Endodermal cell (in vitro differentiated cells): Measurements from ENCODE around the gene SLC4A1AP. TPM values are rescaled to one million over a fixed set of nuclear protein-coding genes. Genes with fewer than 3 reads are reported as not detected.
A peak's percentile ranks its signal among the peaks of the same experiment; 100 is the strongest.

ENCODE experiments used
- DNase-seq: peaks from one replicate; pipeline ENCODE4 v3.0.0-alpha.2; 2017
- H3K27ac ChIP-seq: 2 replicates; pipeline ENCODE4 v1.5.1; 2013; ENCODE audit warnings: mild to moderate bottlenecking, low read depth, low read length, moderate library complexity
- H3K27me3 ChIP-seq: 2 replicates; pipeline ENCODE4 v1.6.1; 2013; ENCODE audit warnings: mild to moderate bottlenecking, low read length, moderate library complexity; ENCODE audit not compliant: insufficient read depth, control insufficient read depth, poor library complexity, severe bottlenecking
- H3K36me3 ChIP-seq: 2 replicates; pipeline ENCODE4 v1.7.0; 2013; ENCODE audit warnings: mild to moderate bottlenecking, low read length, moderate library complexity; ENCODE audit not compliant: control insufficient read depth, insufficient read depth
- H3K4me1 ChIP-seq: one replicate; pipeline ENCODE4 v1.7.0; 2013; ENCODE audit warnings: low read length; ENCODE audit not compliant: control insufficient read depth, insufficient read depth
- H3K4me3 ChIP-seq: 2 replicates; pipeline ENCODE4 v1.5.1; 2013; ENCODE audit warnings: mild to moderate bottlenecking, low read length, moderate library complexity
- H3K9ac ChIP-seq: 2 replicates; pipeline ENCODE4 v1.6.1; 2013; ENCODE audit warnings: mild to moderate bottlenecking, low read length, moderate library complexity; ENCODE audit not compliant: poor library complexity, severe bottlenecking; ENCODE audit errors: extremely low read depth
- H3K9me3 ChIP-seq: 2 replicates; pipeline ENCODE4 v1.6.1; 2013; ENCODE audit warnings: mild to moderate bottlenecking, low read length, moderate library complexity; ENCODE audit not compliant: control insufficient read depth
- H3K27ac Mint-ChIP-seq: 2 replicates; pipeline ENCODE4 v1.8.0; 2020; ENCODE audit warnings: mixed read lengths
- H3K27me3 Mint-ChIP-seq: 2 replicates; pipeline ENCODE4 v1.8.0; 2021; ENCODE audit warnings: mild to moderate bottlenecking, mixed read lengths; ENCODE audit not compliant: insufficient read depth
- H3K36me3 Mint-ChIP-seq: 2 replicates; pipeline ENCODE4 v1.8.0; 2020; ENCODE audit warnings: low read depth, mixed read lengths
- H3K4me1 Mint-ChIP-seq: 2 replicates; pipeline ENCODE4 v1.8.0; 2020; ENCODE audit warnings: mixed read lengths
- H3K4me3 Mint-ChIP-seq: 2 replicates; pipeline ENCODE4 v1.8.0; 2020; ENCODE audit warnings: mild to moderate bottlenecking, moderate library complexity, mixed read lengths
- H3K9me3 Mint-ChIP-seq: 2 replicates; pipeline ENCODE4 v1.8.0; 2020; ENCODE audit warnings: mild to moderate bottlenecking, mixed read lengths
- CTCF ChIP-seq: fragments of 200-600 bp; sonication (generic); conservative IDR thresholded peaks from 2 replicates; pipeline ENCODE4 v1.5.0; 2021; ENCODE audit warnings: antibody characterized with exemption, mild to moderate bottlenecking
- WGBS, 2 experiments: methylation state at CpG; one replicate each; pipeline versions ENCODE4 v1.1.5 to v1.1.7; 2013; ENCODE audit warnings: missing lambda C conversion rate in 2 of 2, mixed read lengths in 1 of 2; ENCODE audit not compliant: insufficient coverage in 1 of 2, insufficient read length in 1 of 2; 5-methylcytosine and 5-hydroxymethylcytosine counted together
- total RNA-seq, 2 donors: library from RNA; stranded (reverse); fragmentation: NEBNext Ultra II Directional in 1 of 2; extraction: Animal tissue kit (Norgen Biotek cat#: 25700) in 1 of 2; gene quantifications; 2 replicates in 1 of 2; 3 replicates in 1 of 2; pipeline ENCODE4 v1.2.1, GENCODE V29; 2021

SLC4A1AP gene
- total RNA-seq, 2 donors from 2014 or later, result 24.7 to 24.9 TPM

- no peak overlapping the region for H3K4me3 Mint-ChIP-seq
- no peak for DNase-seq
- H3K9me3 ChIP-seq, result no peaks in the 10 kb centered on the region
- 85% methylated on average over 3 of the region's 3 CpGs; no CpG with 5 or more reads in 1 of the 2 experiments for WGBS, 2 experiments
- no peak overlapping the region for H3K4me3 ChIP-seq
- no peaks in the 10 kb centered on the region for H3K36me3 Mint-ChIP-seq
- no peaks in the 10 kb centered on the region for H3K36me3 ChIP-seq
- no peak overlapping the region for H3K27ac Mint-ChIP-seq
- no peaks in the 10 kb centered on the region for H3K9me3 Mint-ChIP-seq
- H3K27ac ChIP-seq, result no peak overlapping the region
- H3K4me1 Mint-ChIP-seq, result peaks cover 4% of the 10 kb centered on the region
- no peak overlapping the region for H3K9ac ChIP-seq
- H3K4me1 ChIP-seq, result no peaks in the 10 kb centered on the region
- no peaks in the 10 kb centered on the region for H3K27me3 ChIP-seq
- TF ChIP-seq CTCF, result no peak
- peaks cover 3% of the 10 kb centered on the region for H3K27me3 Mint-ChIP-seq
Measured at GRCh38 chr2:27730261-27730662, 66.6 kb downstream of the SLC4A1AP start.

DNA sequence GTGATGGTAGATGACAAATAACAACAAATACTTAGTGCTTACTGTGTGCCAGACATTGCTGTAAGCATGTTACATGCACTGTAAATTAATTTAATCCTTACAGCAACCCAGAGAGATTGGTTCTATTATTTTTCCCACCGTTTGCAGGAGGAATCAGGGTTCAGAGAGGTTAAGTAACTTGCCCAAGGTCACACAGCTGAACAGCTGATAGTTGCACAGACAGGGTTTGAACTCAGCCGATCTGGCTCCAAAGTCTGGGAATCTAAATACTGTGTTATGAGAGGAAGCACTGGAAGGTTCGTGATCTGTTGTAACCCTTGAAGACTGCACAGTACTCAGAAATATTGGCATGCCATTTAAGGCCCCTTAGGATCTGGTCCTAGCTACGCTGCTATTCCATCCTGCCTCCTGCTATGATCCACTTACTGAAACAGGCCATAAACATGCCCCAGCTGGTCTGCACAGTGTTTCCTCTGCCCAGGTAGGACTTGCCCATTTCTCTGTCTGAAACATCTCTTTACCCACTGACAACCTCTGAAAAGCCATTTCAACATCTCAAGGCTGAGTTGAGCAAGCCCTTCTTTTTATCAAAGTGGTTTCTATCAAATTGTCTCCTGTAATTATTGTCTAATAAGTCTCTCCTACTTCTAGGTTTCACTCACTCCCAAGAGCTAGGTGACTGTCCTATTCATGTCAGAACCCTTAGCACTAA is 67.4 kb downstream of the SLC4A1AP start:
- Histone ChIP-seq H3K27me3 (no peaks in the 10 kb centered on the region), H3K4me1 (no peaks in the 10 kb centered on the region), H3K4me3 (no peak overlapping the region), H3K9ac (no peak overlapping the region), H3K27ac (no peak overlapping the region), H3K9me3 (no peaks in the 10 kb centered on the region), H3K36me3 (no peaks in the 10 kb centered on the region)
- no peaks in the 10 kb centered on the region for H3K9me3 Mint-ChIP-seq
- H3K4me3 Mint-ChIP-seq, result no peak overlapping the region
- WGBS, 2 experiments, result 78 to 90% methylated on average over 3 to 4 of the region's 4 CpGs
- H3K4me1 Mint-ChIP-seq, result peaks cover 4% of the 10 kb centered on the region
- no peaks in the 10 kb centered on the region for H3K36me3 Mint-ChIP-seq
- DNase-seq, result no peak
- TF ChIP-seq CTCF, result no peak
- peaks cover 3% of the 10 kb centered on the region for H3K27me3 Mint-ChIP-seq
- H3K27ac Mint-ChIP-seq, result no peak overlapping the region

- no peaks in the 10 kb centered on the region for H3K27me3 ChIP-seq
- H3K4me1 ChIP-seq, result no peaks in the 10 kb centered on the region
- peaks cover 3% of the 10 kb centered on the region for H3K9me3 Mint-ChIP-seq
- no peak overlapping the region for H3K4me3 ChIP-seq
- no peaks in the 10 kb centered on the region for H3K36me3 ChIP-seq
- no peak overlapping the region for H3K27ac Mint-ChIP-seq
- H3K27ac ChIP-seq, result no peak overlapping the region
- H3K9ac ChIP-seq, result no peak overlapping the region
- H3K36me3 Mint-ChIP-seq, result no peaks in the 10 kb centered on the region
- H3K9me3 ChIP-seq, result no peaks in the 10 kb centered on the region
- no peak for TF ChIP-seq CTCF
- H3K4me3 Mint-ChIP-seq, result peak overlapping the region; percentile 58
- DNase-seq, result no peak
- WGBS, 2 experiments, result 100% methylated on average over 1 of the region's 1 CpG; no CpG with 5 or more reads in 1 of the 2 experiments
- H3K4me1 Mint-ChIP-seq, result peaks cover 11% of the 10 kb centered on the region
- peaks cover 3% of the 10 kb centered on the region for H3K27me3 Mint-ChIP-seq
Measured at GRCh38 chr2:27734305-27734704, 70.6 kb downstream of the SLC4A1AP start.
